ENCODE results near the gene PSMG4. TPM values are rescaled to one million over a fixed set of nuclear protein-coding genes. Genes with fewer than 3 reads are reported as not detected.
A peak's percentile ranks its signal among the peaks of the same experiment; 100 is the strongest.

Gene PSMG4
- total and polyA plus RNA-seq, 2 donors (not counting 3 experiments of a cell fraction or from before 2014, with no cell fraction given) = 31.4 to 46.0 TPM

DNA sequence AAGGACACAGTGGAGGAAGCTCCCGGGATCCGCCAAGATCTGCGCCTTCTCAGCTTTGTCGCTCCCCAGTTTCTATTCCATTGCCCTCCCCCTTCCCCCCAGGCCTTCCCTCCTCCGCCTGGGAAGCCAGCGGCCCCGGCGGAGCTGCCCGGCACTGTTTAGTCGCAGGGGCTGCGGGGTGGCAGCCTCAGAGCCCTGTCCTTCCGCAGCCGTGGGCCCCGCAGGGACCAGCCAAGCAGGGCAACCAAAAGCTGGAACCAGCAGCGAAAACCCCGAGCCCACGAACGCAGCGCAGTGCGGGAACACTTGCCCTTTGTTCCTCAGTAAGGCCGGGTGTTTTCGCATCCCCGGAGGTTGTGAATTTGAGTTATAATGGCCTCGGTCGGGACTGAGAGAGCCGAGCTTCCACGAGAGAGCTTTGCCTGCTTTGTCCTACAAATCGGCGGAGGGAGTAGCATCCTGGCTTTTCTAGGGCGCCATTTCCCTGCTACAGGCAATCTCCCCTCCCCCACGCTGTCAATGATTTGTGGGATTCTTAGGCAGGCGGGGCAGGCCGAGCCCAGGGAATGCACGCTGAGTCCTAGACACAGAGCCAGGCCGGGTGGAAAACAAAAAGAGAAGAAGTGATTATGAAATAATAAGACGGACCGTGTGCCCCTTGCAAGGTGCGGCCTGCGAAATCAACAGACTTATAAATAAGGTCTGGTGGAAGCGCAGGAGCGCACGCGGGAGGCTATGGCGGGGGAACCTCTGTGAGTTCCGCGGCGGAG is 27.3 kb upstream of the PSMG4 start:
- CTCF ChIA-PET = interaction anchor here (0.8 to 2.5 kb wide), 6 partner anchors 8 to 289 kb away, joined by 4 to 13 read pairs (median 7); partner anchors contain the start of gene TUBB2A
- FAIRE-seq (peak; percentile 12), DNase-seq (ENCODE audit: low read depth, low spot score) (peak; percentile 46)
- intact Hi-C loops (cut with micrococcal nuclease) (loop anchor here (2.0 kb wide), 1 partner anchor 75 kb away; the partner anchor contains the start of gene TUBB2A), dilution Hi-C loops (cut with MboI; ENCODE audit: extremely low pct_ligation_motif_present, low sequenced_read_pairs) (no loop called here)
- Histone ChIP-seq H3K9ac (replicated peaks; ENCODE audit: extremely low read depth, insufficient read depth, low read length) (peak overlapping the region; percentile 19), H4K20me1 (replicated peaks; ENCODE audit: control insufficient read depth, extremely low read depth, insufficient read depth, low read length) (no peaks in the 10 kb centered on the region), H3K4me2 (ENCODE audit: insufficient read depth, low read length) (peak overlapping the region; percentile 84), H3K9me1 (replicated peaks; ENCODE audit: control insufficient read depth, extremely low read depth, insufficient read depth, low read length) (no peaks in the 10 kb centered on the region), H3K4me1 (ENCODE audit: control insufficient read depth, extremely low read depth, insufficient read depth, low read length) (peaks cover 23% of the 10 kb centered on the region), H3K27me3 (ENCODE audit: control insufficient read depth in 2 of 2, insufficient read depth in 2 of 2, low read length in 2 of 2) (peaks cover 72 to 86% of the 10 kb centered on the region in 2 experiments), H3K9me3 (replicated peaks; ENCODE audit: control insufficient read depth, insufficient read depth, low read length) (no peaks in the 10 kb centered on the region), H2AFZ (ENCODE audit: low read depth, low read length) (peak overlapping the region; percentile 86), H3K79me2 (ENCODE audit: control insufficient read depth, insufficient read depth, low read length) (no peaks in the 10 kb centered on the region), H3K4me3 (replicated peaks in 1 of 3; ENCODE audit: insufficient read depth in 1 of 3, low read depth in 1 of 3, low read length in 3 of 3) (peak overlapping the region; percentile 42 to 64 (median 45)), H3K36me3 (ENCODE audit: control insufficient read depth in 2 of 2, extremely low read depth in 1 of 2, insufficient read depth in 2 of 2, low read length in 2 of 2) (no peaks in the 10 kb centered on the region), H3K27ac (ENCODE audit: insufficient read depth, low read depth, low read length) (no peak overlapping the region)
- BruUV-seq (replicated peaks) = no TSS peak
- TF ChIP-seq EZH2 (IDR thresholded peaks at IDR 0.05; ENCODE audit: borderline replicate concordance, low read depth, low read length, severe bottlenecking) = peak; percentile 88
- no peak for TF ChIP-seq MYC (IDR thresholded peaks at IDR 0.05; ENCODE audit: low read depth, low read length)
- POLR2A ChIA-PET = no interaction called here

- POLR2A ChIA-PET = no interaction called here
Observed at GRCh38 chr6:3232017-3232945, 26.5 kb upstream of the PSMG4 start.

More at GRCh38 chr6:3232017-3232945, 26.5 kb upstream of the PSMG4 start:
- CTCF ChIA-PET = interaction anchor here (1.6 to 2.1 kb wide), 3 partner anchors 7 to 75 kb away, joined by 7 to 13 read pairs (median 7); partner anchors contain the start of gene TUBB2A
- no peak for DNase-seq (ENCODE audit: low read depth, low spot score)
- Histone ChIP-seq H3K4me2 (ENCODE audit: insufficient read depth, low read length) (peak overlapping the region; percentile 84), H3K9me1 (replicated peaks; ENCODE audit: control insufficient read depth, extremely low read depth, insufficient read depth, low read length) (no peaks in the 10 kb centered on the region), H3K27ac (ENCODE audit: insufficient read depth, low read depth, low read length) (no peak overlapping the region), H3K79me2 (ENCODE audit: control insufficient read depth, insufficient read depth, low read length) (no peaks in the 10 kb centered on the region), H3K9me3 (replicated peaks; ENCODE audit: control insufficient read depth, insufficient read depth, low read length) (no peaks in the 10 kb centered on the region), H4K20me1 (replicated peaks; ENCODE audit: control insufficient read depth, extremely low read depth, insufficient read depth, low read length) (no peaks in the 10 kb centered on the region), H2AFZ (ENCODE audit: low read depth, low read length) (peak overlapping the region; percentile 86), H3K4me3 (replicated peaks in 1 of 3; ENCODE audit: insufficient read depth in 1 of 3, low read depth in 1 of 3, low read length in 3 of 3) (peak overlapping the region in 1 of 3 experiments; percentile 64), H3K4me1 (ENCODE audit: control insufficient read depth, extremely low read depth, insufficient read depth, low read length) (peaks cover 18% of the 10 kb centered on the region), H3K27me3 (ENCODE audit: control insufficient read depth in 2 of 2, insufficient read depth in 2 of 2, low read length in 2 of 2) (peaks cover 65 to 83% of the 10 kb centered on the region in 2 experiments), H3K36me3 (ENCODE audit: control insufficient read depth in 2 of 2, extremely low read depth in 1 of 2, insufficient read depth in 2 of 2, low read length in 2 of 2) (no peaks in the 10 kb centered on the region), H3K9ac (replicated peaks; ENCODE audit: extremely low read depth, insufficient read depth, low read length) (no peak overlapping the region)
- intact Hi-C loops (cut with micrococcal nuclease) = no loop called here
- no peak for TF ChIP-seq POLR2AphosphoS5 (IDR thresholded peaks at IDR 0.05; ENCODE audit: insufficient read depth, low read depth, low read length)
- no peak for TF ChIP-seq MYC (IDR thresholded peaks at IDR 0.05; ENCODE audit: low read depth, low read length)
- no peak for TF ChIP-seq FOS (IDR thresholded peaks at IDR 0.05; ENCODE audit: borderline replicate concordance, insufficient read depth, low read length)
- TF ChIP-seq MAX (IDR thresholded peaks at IDR 0.05; ENCODE audit: insufficient read depth, insufficient read length) = no peak
- no peak for TF ChIP-seq JUN (IDR thresholded peaks at IDR 0.05; ENCODE audit: borderline replicate concordance, insufficient read depth, insufficient read length, low read depth)
- TF ChIP-seq EZH2 (IDR thresholded peaks at IDR 0.05; ENCODE audit: borderline replicate concordance, low read depth, low read length, severe bottlenecking) = no peak
- TF ChIP-seq, protein P1, sequence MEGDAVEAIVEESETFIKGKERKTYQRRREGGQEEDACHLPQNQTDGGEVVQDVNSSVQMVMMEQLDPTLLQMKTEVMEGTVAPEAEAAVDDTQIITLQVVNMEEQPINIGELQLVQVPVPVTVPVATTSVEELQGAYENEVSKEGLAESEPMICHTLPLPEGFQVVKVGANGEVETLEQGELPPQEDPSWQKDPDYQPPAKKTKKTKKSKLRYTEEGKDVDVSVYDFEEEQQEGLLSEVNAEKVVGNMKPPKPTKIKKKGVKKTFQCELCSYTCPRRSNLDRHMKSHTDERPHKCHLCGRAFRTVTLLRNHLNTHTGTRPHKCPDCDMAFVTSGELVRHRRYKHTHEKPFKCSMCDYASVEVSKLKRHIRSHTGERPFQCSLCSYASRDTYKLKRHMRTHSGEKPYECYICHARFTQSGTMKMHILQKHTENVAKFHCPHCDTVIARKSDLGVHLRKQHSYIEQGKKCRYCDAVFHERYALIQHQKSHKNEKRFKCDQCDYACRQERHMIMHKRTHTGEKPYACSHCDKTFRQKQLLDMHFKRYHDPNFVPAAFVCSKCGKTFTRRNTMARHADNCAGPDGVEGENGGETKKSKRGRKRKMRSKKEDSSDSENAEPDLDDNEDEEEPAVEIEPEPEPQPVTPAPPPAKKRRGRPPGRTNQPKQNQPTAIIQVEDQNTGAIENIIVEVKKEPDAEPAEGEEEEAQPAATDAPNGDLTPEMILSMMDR (IDR thresholded peaks at IDR 0.05; ENCODE audit: extremely low read depth in 1 of 2, insufficient read depth in 1 of 2, low read depth in 1 of 2, low read length in 2 of 2) = no peak
- TF ChIP-seq POLR2A (IDR thresholded peaks at IDR 0.05; ENCODE audit: low read depth, low read length) = no peak
- no peak for TF ChIP-seq GATA2 (IDR thresholded peaks at IDR 0.05; ENCODE audit: insufficient read depth, insufficient read length, low read depth, low read length)
- BruUV-seq (replicated peaks) = no TSS peak
- dilution Hi-C loops (cut with MboI; ENCODE audit: extremely low pct_ligation_motif_present, low sequenced_read_pairs) = no loop called here
- no peak for FAIRE-seq
